Central memory CD8-positive, alpha-beta T cell (primary cell): ENCODE data around the gene FGF12.
A peak's percentile ranks its signal among the peaks of the same experiment; 100 is the strongest.

Experiments used
- ATAC-seq: fragments of 150-1000 bp; cut with Tn5 transposase; replicated peaks from 2 replicates; pipeline ENCODE4 v1.10.0; 2022; ENCODE audit warnings: mild to moderate bottlenecking, moderate FRiP score, moderate number of reproducible peaks; ENCODE audit not compliant: poor library complexity, severe bottlenecking; ENCODE audit errors: extremely low read depth
- DNase-seq, 2 donors: peaks; one replicate each; pipeline ENCODE4 v3.0.0; 2021; ENCODE audit warnings: low spot score in 2 of 2
- H3K27ac Mint-ChIP-seq: one replicate; pipeline ENCODE4 v1.8.0; 2022; ENCODE audit warnings: low read depth, mild to moderate bottlenecking, moderate library complexity, mixed read lengths
- H3K27me3 Mint-ChIP-seq: one replicate; pipeline ENCODE4 v1.8.0; 2022; ENCODE audit warnings: mixed read lengths
- H3K36me3 Mint-ChIP-seq: one replicate; pipeline ENCODE4 v1.8.0; 2022; ENCODE audit warnings: mild to moderate bottlenecking, moderate library complexity, mixed read lengths; ENCODE audit not compliant: insufficient read depth
- H3K4me1 Mint-ChIP-seq: one replicate; pipeline ENCODE4 v1.8.0; 2022; ENCODE audit warnings: mixed read lengths
- H3K4me3 Mint-ChIP-seq: one replicate; pipeline ENCODE4 v1.8.0; 2022; ENCODE audit warnings: mild to moderate bottlenecking, moderate library complexity, mixed read lengths
- H3K9me3 Mint-ChIP-seq: one replicate; pipeline ENCODE4 v1.8.0; 2022; ENCODE audit warnings: mixed read lengths

The FGF12 gene

GRCh38 chr3:192366916-192367315, 360.4 kb downstream of the FGF12 start:
- no peak overlapping the region for H3K27ac Mint-ChIP-seq
- ATAC-seq, result no peak
- no peaks in the 10 kb centered on the region for H3K4me1 Mint-ChIP-seq
- DNase-seq, result no peak
- no peaks in the 10 kb centered on the region for H3K36me3 Mint-ChIP-seq
- H3K9me3 Mint-ChIP-seq, result no peaks in the 10 kb centered on the region
- H3K27me3 Mint-ChIP-seq, result no peaks in the 10 kb centered on the region
- H3K4me3 Mint-ChIP-seq, result no peak overlapping the region

GRCh38 chr3:192365571-192365970, 361.8 kb downstream of the FGF12 start:
- H3K27ac Mint-ChIP-seq, result no peak overlapping the region
- H3K9me3 Mint-ChIP-seq, result no peaks in the 10 kb centered on the region
- no peak for DNase-seq
- H3K4me3 Mint-ChIP-seq, result no peak overlapping the region
- no peaks in the 10 kb centered on the region for H3K36me3 Mint-ChIP-seq
- H3K4me1 Mint-ChIP-seq, result no peaks in the 10 kb centered on the region
- ATAC-seq, result no peak
- H3K27me3 Mint-ChIP-seq, result no peaks in the 10 kb centered on the region

- Mint-ChIP-seq H3K4me3 (no peak overlapping the region), H3K9me3 (no peaks in the 10 kb centered on the region), H3K27ac (no peak overlapping the region), H3K27me3 (no peaks in the 10 kb centered on the region), H3K36me3 (no peaks in the 10 kb centered on the region), H3K4me1 (no peaks in the 10 kb centered on the region)
- ATAC-seq (no peak), DNase-seq (no peak)
Measured at GRCh38 chr3:192364316-192364715, 363.0 kb downstream of the FGF12 start.

- Mint-ChIP-seq H3K4me3 (no peak overlapping the region), H3K9me3 (peaks cover 5% of the 10 kb centered on the region), H3K36me3 (no peaks in the 10 kb centered on the region), H3K27ac (no peak overlapping the region), H3K4me1 (no peaks in the 10 kb centered on the region), H3K27me3 (no peaks in the 10 kb centered on the region)
- ATAC-seq (no peak), DNase-seq (no peak)
Measured at GRCh38 chr3:192354687-192355086, 372.7 kb downstream of the FGF12 start.

- no peak for ATAC-seq
- Mint-ChIP-seq H3K9me3 (peaks cover 5% of the 10 kb centered on the region), H3K4me1 (no peaks in the 10 kb centered on the region), H3K27ac (no peak overlapping the region), H3K36me3 (no peaks in the 10 kb centered on the region), H3K27me3 (no peaks in the 10 kb centered on the region), H3K4me3 (no peak overlapping the region)
- DNase-seq, result no peak
Measured at GRCh38 chr3:192352142-192352541, 375.2 kb downstream of the FGF12 start.

GRCh38 chr3:192351441-192351840, 375.9 kb downstream of the FGF12 start:
- H3K36me3 Mint-ChIP-seq, result no peaks in the 10 kb centered on the region
- H3K9me3 Mint-ChIP-seq, result peaks cover 5% of the 10 kb centered on the region
- ATAC-seq, result no peak
- no peak for DNase-seq
- H3K27ac Mint-ChIP-seq, result no peak overlapping the region
- H3K27me3 Mint-ChIP-seq, result no peaks in the 10 kb centered on the region
- no peak overlapping the region for H3K4me3 Mint-ChIP-seq
- H3K4me1 Mint-ChIP-seq, result no peaks in the 10 kb centered on the region

- H3K27ac Mint-ChIP-seq, result no peak overlapping the region
- H3K36me3 Mint-ChIP-seq, result no peaks in the 10 kb centered on the region
- H3K4me3 Mint-ChIP-seq, result no peak overlapping the region
- H3K27me3 Mint-ChIP-seq, result no peaks in the 10 kb centered on the region
- no peaks in the 10 kb centered on the region for H3K4me1 Mint-ChIP-seq
- no peak for DNase-seq
- ATAC-seq, result no peak
- no peaks in the 10 kb centered on the region for H3K9me3 Mint-ChIP-seq
Measured at GRCh38 chr3:192340031-192340430, 387.3 kb downstream of the FGF12 start.

- H3K27me3 Mint-ChIP-seq, result no peaks in the 10 kb centered on the region
- H3K27ac Mint-ChIP-seq, result no peak overlapping the region
- DNase-seq, result no peak
- H3K4me3 Mint-ChIP-seq, result no peak overlapping the region
- no peak for ATAC-seq
- H3K9me3 Mint-ChIP-seq, result no peaks in the 10 kb centered on the region
- no peaks in the 10 kb centered on the region for H3K4me1 Mint-ChIP-seq
- no peaks in the 10 kb centered on the region for H3K36me3 Mint-ChIP-seq
Measured at GRCh38 chr3:192339214-192339613, 388.1 kb downstream of the FGF12 start.

- ATAC-seq, result no peak
- Mint-ChIP-seq H3K27me3 (no peaks in the 10 kb centered on the region), H3K36me3 (peaks cover 1% of the 10 kb centered on the region), H3K9me3 (peaks cover 7% of the 10 kb centered on the region), H3K4me1 (no peaks in the 10 kb centered on the region), H3K4me3 (no peak overlapping the region), H3K27ac (no peak overlapping the region)
- DNase-seq, result no peak
Measured at GRCh38 chr3:192336286-192336685, 391.1 kb downstream of the FGF12 start.

GRCh38 chr3:192332386-192333291, 394.7 kb downstream of the FGF12 start:
- Mint-ChIP-seq H3K4me3 (peak overlapping the region; percentile 12), H3K9me3 (peaks cover 7% of the 10 kb centered on the region), H3K27me3 (no peaks in the 10 kb centered on the region), H3K36me3 (peaks cover 1% of the 10 kb centered on the region), H3K4me1 (no peaks in the 10 kb centered on the region), H3K27ac (no peak overlapping the region)
- DNase-seq, result no peak
- no peak for ATAC-seq

- H3K27ac Mint-ChIP-seq, result no peak overlapping the region
- peak overlapping the region; percentile 42 for H3K4me3 Mint-ChIP-seq
- H3K4me1 Mint-ChIP-seq, result no peaks in the 10 kb centered on the region
- peaks cover 1% of the 10 kb centered on the region for H3K36me3 Mint-ChIP-seq
- DNase-seq, result no peak
- ATAC-seq, result no peak
- H3K27me3 Mint-ChIP-seq, result no peaks in the 10 kb centered on the region
- peaks cover 7% of the 10 kb centered on the region for H3K9me3 Mint-ChIP-seq
Measured at GRCh38 chr3:192331749-192332385, 395.5 kb downstream of the FGF12 start.

- Mint-ChIP-seq H3K27me3 (no peaks in the 10 kb centered on the region), H3K27ac (no peak overlapping the region), H3K4me1 (no peaks in the 10 kb centered on the region), H3K9me3 (no peaks in the 10 kb centered on the region), H3K36me3 (no peaks in the 10 kb centered on the region), H3K4me3 (no peak overlapping the region)
- DNase-seq (no peak), ATAC-seq (no peak)
Measured at GRCh38 chr3:192326656-192327055, 400.7 kb downstream of the FGF12 start.

GRCh38 chr3:192317564-192317963, 409.8 kb downstream of the FGF12 start:
- no peaks in the 10 kb centered on the region for H3K36me3 Mint-ChIP-seq
- no peak for DNase-seq
- H3K4me1 Mint-ChIP-seq, result no peaks in the 10 kb centered on the region
- ATAC-seq, result no peak
- H3K4me3 Mint-ChIP-seq, result no peak overlapping the region
- no peak overlapping the region for H3K27ac Mint-ChIP-seq
- H3K9me3 Mint-ChIP-seq, result peaks cover 34% of the 10 kb centered on the region
- H3K27me3 Mint-ChIP-seq, result no peaks in the 10 kb centered on the region
